Fibroblast of upper back skin (primary cell): ENCODE results near the gene HAP1.

Experiments
- DNase-seq: peaks from one replicate; pipeline ENCODE4 v3.0.0-alpha.2; 2013

Gene HAP1

DNA sequence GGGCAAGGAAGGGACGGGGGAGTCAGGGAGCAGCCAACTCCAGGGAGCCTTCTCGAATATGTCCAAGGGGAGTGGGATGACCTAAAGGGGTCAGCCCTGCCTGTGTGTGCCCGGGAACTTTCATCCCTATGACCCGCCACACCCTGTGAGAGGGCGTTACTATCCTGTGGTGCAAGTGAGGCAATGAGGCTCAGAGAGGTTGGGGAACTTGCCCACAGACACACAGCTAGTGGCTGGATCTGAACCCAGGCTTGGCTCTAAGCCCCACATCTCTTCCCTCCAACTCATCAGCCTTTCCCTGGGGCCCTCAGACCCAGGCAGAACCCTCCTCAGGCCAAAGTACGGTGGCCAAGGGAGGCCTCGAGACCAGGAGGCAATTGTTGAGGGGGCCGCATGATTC is 28.9 kb upstream of the HAP1 start:
- DNase-seq = no peak

GRCh38 chr17:41762841-41763240 is 28.4 kb upstream of the HAP1 start:
- no peak for DNase-seq

DNA sequence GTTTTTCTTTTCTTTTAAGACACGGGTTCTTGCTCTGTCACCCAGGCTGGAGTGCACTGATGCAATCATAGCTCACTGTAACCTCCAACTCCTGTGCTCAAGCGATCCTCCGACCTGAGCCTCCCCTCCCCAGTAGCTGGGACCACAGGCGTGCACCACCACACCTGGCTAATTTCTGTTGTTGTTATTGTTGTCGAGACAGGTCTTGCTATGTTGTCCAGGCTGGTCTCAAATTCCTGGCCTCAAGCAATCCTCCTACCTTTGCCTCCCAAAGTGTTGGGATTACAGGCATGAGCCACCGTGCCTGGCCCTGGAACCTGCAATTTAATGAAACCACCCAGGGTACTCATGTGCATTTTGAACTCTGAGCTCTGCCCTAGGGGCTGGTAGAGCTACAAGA is 27.9 kb upstream of the HAP1 start:
- no peak for DNase-seq

- no peak for DNase-seq
These were observed 26.4 kb upstream of the HAP1 start for GRCh38 chr17:41760878-41761277.

- DNase-seq = no peak
These were observed 24.2 kb upstream of the HAP1 start for GRCh38 chr17:41758601-41759000.

GRCh38 chr17:41754066-41754465 is 19.6 kb upstream of the HAP1 start:
- DNase-seq = no peak

- DNase-seq = no peak
These were observed 16.8 kb upstream of the HAP1 start for GRCh38 chr17:41751288-41751687.

GRCh38 chr17:41750862-41751261 is 16.4 kb upstream of the HAP1 start:
- DNase-seq = no peak

- no peak for DNase-seq
These were observed 13.8 kb upstream of the HAP1 start for GRCh38 chr17:41748275-41748674.

DNA sequence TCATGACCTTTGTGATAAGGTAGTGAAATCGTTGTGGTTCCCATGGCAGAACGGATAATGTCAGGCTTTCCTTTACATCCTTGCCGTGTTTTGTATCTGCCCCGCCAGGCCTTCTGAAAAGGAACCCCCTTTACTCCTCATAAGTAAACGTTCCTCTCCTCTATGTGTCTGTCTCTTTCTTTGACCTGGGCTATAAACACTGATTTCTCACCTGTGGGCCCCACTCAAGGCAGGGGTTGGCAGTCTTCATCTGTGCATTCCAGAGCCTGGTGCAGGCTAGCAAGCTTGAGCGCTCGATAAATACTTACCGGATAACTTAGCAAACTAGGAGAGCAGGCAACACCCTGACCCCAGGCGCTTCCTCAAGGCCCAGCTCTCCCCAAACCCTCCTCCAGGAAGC is 7.3 kb upstream of the HAP1 start:
- no peak for DNase-seq

- DNase-seq = no peak
These were observed 6.1 kb upstream of the HAP1 start for GRCh38 chr17:41740506-41740905.

- DNase-seq = peak; percentile 14
These were observed 5.4 kb upstream of the HAP1 start for GRCh38 chr17:41739661-41740352.

DNA sequence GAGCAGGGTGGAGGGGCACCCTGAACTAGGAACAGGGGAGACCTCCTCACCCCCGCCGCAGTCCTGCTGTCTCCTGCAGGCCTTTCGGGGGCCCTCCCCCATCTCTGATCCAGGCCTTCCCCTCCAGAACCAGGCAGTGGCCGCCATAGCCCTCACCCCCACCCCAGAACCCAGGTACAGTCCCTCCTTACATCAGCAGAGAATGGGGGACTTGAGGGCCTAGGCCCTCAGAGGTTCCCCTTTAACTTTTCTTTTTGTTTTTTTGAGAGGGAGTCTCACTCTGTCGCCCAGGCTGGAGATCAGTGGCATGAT is 4.3 kb upstream of the HAP1 start:
- no peak for DNase-seq

DNA sequence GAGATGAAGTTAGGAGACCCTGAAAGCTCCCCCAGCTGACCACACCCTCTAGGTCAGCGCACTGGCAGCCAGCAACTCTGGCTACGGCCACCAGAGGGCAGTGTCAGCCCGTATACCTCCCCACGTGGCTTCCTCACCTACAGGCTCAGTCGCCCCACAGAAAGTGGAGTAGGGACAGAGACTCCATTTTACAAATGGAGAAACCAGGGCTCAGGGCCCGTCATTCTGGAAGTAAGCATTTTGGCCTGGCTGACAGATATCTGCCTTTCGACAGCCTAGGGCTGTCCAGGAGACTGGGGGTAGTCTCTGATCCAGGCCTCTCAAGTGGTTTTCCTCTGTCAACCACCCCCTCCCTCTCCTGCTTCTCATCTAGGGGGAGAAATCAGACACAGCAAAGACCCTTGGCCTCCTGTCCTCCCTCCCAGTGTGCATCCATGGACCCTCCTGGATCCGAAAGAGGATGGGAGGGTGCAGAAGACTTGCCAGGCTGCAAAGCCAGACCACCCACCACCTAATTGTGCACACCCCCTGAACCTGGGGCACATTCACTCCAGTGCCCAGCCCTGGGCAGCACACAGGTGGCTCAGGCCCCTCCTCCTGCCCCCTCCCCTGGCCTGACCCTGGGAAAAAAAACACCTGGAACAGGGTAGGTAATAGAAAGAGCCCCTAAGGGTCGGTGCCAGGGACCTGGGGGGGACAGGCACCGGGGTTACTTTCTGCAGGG is 3.8 kb upstream of the HAP1 start:
- DNase-seq = peak; percentile 77

GRCh38 chr17:41737680-41738023 is 3.2 kb upstream of the HAP1 start:
- DNase-seq = no peak

GRCh38 chr17:41736983-41737679 is 2.7 kb upstream of the HAP1 start:
- DNase-seq = no peak

DNA sequence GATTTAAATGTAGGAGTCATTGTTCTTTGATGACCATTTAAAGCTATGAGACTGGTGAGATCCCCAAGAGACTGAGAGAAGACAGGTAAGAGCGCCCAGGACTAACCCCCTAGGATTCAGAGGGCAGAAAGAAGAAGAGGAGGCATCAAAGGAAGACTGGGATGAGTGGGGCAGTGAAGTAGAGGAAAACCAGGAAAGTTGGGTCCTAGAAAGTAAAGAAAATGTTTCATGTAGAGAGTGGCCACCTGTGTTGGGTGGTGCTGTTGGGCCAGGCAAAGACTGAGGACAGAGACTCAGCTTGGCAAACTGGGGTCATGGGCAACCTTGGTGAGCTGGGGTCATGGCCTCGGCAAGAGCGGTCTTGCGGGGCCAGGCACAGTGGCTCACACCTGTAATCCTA is 1.3 kb upstream of the HAP1 start:
- DNase-seq = no peak

DNA sequence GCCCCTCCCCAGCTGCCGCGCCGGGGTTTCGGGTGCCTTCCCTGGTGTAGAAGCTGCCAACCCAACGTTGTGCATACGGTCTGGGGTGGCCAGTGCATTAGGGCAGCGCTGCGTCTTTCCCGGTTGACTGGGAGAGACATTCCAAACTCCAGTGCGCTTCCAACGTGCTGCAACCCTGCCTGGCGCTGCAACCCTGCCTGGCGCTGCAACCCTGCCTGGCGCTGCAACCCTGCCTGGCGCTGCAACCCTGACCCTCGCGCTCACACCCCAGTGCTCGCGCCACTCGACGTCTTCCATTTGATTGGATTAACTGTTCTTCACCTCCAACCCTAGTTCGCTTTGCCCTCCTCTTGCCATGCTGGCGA is 488 bp upstream of the HAP1 start:
- no peak for DNase-seq

GRCh38 chr17:41733348-41734138 is 900 bp downstream of the HAP1 start:
- DNase-seq = no peak

DNA sequence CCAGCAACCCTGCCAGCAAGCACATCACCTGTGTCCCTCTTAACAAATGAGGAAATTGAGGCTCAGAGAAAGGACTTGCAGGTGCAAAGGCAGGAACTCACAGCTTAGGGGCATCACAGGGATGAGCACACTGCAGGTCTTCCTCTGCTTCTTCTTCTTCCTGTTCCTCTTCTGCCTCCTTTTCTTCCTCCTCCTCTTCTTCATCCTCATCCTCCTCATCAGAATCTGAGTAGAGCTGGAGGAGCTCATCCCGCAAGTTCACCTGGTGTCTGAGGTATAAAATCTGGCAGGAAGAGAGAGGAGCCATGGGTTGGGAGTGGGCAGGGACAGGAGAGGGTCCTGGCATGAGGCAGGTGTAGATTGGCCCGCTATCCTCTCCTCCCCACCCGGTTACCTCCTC is 2.6 kb downstream of the HAP1 start:
- DNase-seq = no peak

- no peak for DNase-seq
These were observed 4.0 kb downstream of the HAP1 start for GRCh38 chr17:41730479-41730878.

GRCh38 chr17:41728056-41728455 is 6.4 kb downstream of the HAP1 start:
- no peak for DNase-seq

GRCh38 chr17:41725134-41725533 is 9.3 kb downstream of the HAP1 start:
- no peak for DNase-seq
